MM.1S (cell line): ENCODE data around the gene GPHN.

ENCODE experiments used
- CTCF ChIP-seq: fragments of 300-600 bp; sonication (generic); IDR thresholded peaks from 2 replicates; pipeline ENCODE4 v1.5.1; 2016; ENCODE audit warnings: antibody characterized with exemption, low read length, mixed read lengths
- EZH2phosphoT487 ChIP-seq: fragments of 300-600 bp; sonication (generic); IDR thresholded peaks from 2 replicates; pipeline ENCODE4 v1.6.1; 2018; ENCODE audit warnings: antibody characterized with exemption, low read length

GRCh38 chr14:66477567-66477966 lies 30.4 kb upstream of the GPHN start:
- no peak for TF ChIP-seq CTCF
- no peak for TF ChIP-seq EZH2phosphoT487
